Suprapubic skin (tissue), 4 donors: ENCODE data around the gene SRMS.
"Not testable (repeated sequence)": the region's sequence is repeated elsewhere in the genome, so short reads cannot be mapped to it uniquely, and the experiment has no call there.

Experiments used
- CTCF ChIP-seq, 2 donors: fragments of 200-600 bp in 1 of 2; fragments of 450-650 bp in 1 of 2; sonication (generic) in 1 of 2; IDR thresholded peaks; one replicate each; pipeline ENCODE4 v1.5.1; 2016 to 2019; ENCODE audit warnings: antibody characterized with exemption in 2 of 2, mild to moderate bottlenecking in 1 of 2, moderate library complexity in 1 of 2
- EP300 ChIP-seq: sonication (generic); formaldehyde crosslinking; IDR thresholded peaks from one replicate; pipeline ENCODE4 v1.6.1; 2017; ENCODE audit warnings: antibody characterized with exemption
- POLR2A ChIP-seq, 2 donors: fragments of 450-650 bp; IDR thresholded peaks; one replicate each; pipeline ENCODE4 v1.6.1; 2017; ENCODE audit warnings: antibody characterized with exemption in 2 of 2, mild to moderate bottlenecking in 2 of 2, moderate library complexity in 2 of 2
- POLR2AphosphoS5 ChIP-seq, 3 donors: sonication (generic); formaldehyde crosslinking; IDR thresholded peaks; one replicate each; pipeline ENCODE4 v1.6.1; 2017; ENCODE audit warnings: antibody characterized with exemption in 3 of 3

- TF ChIP-seq EP300; CTCF (IDR thresholded peaks at IDR 0.05); POLR2A (IDR thresholded peaks at IDR 0.05); POLR2AphosphoS5 (IDR thresholded peaks at IDR 0.05): not testable (repeated sequence)
Measured at GRCh38 chr20:63514520-63514919, 33.0 kb downstream of the SRMS start.
